GM12892 (cell line): ENCODE measurements around the gene KIF23.

Experiments
- POLR2A ChIP-seq: IDR thresholded peaks from 2 replicates; pipeline ENCODE4 v1.6.1; 2011; ENCODE audit warnings: low read depth, low read length, control low read depth
- POLR2AphosphoS5 ChIP-seq: IDR thresholded peaks from 2 replicates; pipeline ENCODE4 v1.6.1; 2011; ENCODE audit warnings: low read depth, low read length, control low read depth
- TAF1 ChIP-seq: IDR thresholded peaks from 2 replicates; pipeline ENCODE4 v1.6.1; 2011; ENCODE audit warnings: low read depth, mild to moderate bottlenecking, control low read depth, low read length, borderline replicate concordance

GRCh38 chr15:69475769-69476358 lies 61.7 kb downstream of the KIF23 start:
- no peak for TF ChIP-seq POLR2A
- TF ChIP-seq TAF1: no peak
- no peak for TF ChIP-seq POLR2AphosphoS5
